SK-N-SH treated with all-trans-retinoic acid at 6 μM for 48 hours (cell line): ENCODE data around the gene SYTL3.

Source experiments
- ARNTL ChIP-seq: fragments of 450-650 bp; formaldehyde crosslinking; IDR thresholded peaks from 2 replicates; pipeline ENCODE4 v1.5.0; 2020; ENCODE audit warnings: low read depth, mild to moderate bottlenecking, moderate library complexity, borderline replicate concordance
- GLIS3 ChIP-seq: fragments of 250-450 bp; sonication (Bioruptor Pico); IDR thresholded peaks from 2 replicates; pipeline ENCODE4 v1.5.0; 2020; ENCODE audit warnings: mild to moderate bottlenecking, moderate library complexity
- ISL1 ChIP-seq: fragments of 250-450 bp; sonication (Bioruptor Pico); IDR thresholded peaks from 2 replicates; pipeline ENCODE4 v2.1.2; 2022; ENCODE audit warnings: mild to moderate bottlenecking, moderate library complexity
- OSR1 ChIP-seq: fragments of 250-450 bp; sonication (Bioruptor Pico); IDR thresholded peaks from 2 replicates; pipeline ENCODE4 v1.8.0; 2022; ENCODE audit warnings: moderate library complexity, mild to moderate bottlenecking, inconsistent platforms
- RARB ChIP-seq: fragments of 250-450 bp; sonication (Bioruptor Pico); IDR thresholded peaks from 2 replicates; pipeline ENCODE4 v1.8.0; 2021; ENCODE audit warnings: mild to moderate bottlenecking, moderate library complexity
- SNAI2 ChIP-seq: fragments of 250-450 bp; sonication (Bioruptor Pico); IDR thresholded peaks from 2 replicates; pipeline ENCODE4 v1.5.0; 2020; ENCODE audit warnings: mild to moderate bottlenecking, moderate library complexity
- ZFP30 ChIP-seq: fragments of 450-650 bp; formaldehyde crosslinking; IDR thresholded peaks from 2 replicates; pipeline ENCODE4 v1.5.0; 2022; ENCODE audit warnings: mild to moderate bottlenecking, moderate library complexity
- ZNF70 ChIP-seq: fragments of 450-650 bp; formaldehyde crosslinking; IDR thresholded peaks from 2 replicates; pipeline ENCODE4 v1.5.0; 2020; ENCODE audit warnings: mild to moderate bottlenecking, moderate library complexity
- TF ChIP-seq, protein P1 (sequence below): fragments of 250-450 bp; sonication (Bioruptor Pico); IDR thresholded peaks from 2 replicates; pipeline ENCODE4 v1.8.0; 2020; ENCODE audit warnings: mild to moderate bottlenecking, moderate library complexity, borderline replicate concordance

DNA sequence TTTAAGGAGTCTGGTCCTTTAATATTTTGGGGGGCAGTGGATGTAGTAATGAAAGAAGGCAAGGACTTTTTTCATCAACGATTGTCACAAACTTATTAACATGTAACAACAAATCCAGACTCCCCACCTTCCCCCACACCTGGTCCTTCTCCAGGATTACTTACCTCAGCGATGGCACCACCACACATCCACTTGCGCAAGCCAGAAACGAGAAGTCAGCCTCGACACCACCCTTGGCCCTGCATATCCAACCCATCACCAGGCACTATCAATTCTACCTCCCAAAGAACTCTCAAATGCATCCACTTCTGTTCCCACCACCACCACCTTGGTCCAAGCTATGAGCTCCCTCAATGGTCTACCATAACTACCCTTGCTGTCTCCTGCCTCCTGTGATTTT, 162.8 kb downstream of the SYTL3 start:
- TF ChIP-seq, protein P1, sequence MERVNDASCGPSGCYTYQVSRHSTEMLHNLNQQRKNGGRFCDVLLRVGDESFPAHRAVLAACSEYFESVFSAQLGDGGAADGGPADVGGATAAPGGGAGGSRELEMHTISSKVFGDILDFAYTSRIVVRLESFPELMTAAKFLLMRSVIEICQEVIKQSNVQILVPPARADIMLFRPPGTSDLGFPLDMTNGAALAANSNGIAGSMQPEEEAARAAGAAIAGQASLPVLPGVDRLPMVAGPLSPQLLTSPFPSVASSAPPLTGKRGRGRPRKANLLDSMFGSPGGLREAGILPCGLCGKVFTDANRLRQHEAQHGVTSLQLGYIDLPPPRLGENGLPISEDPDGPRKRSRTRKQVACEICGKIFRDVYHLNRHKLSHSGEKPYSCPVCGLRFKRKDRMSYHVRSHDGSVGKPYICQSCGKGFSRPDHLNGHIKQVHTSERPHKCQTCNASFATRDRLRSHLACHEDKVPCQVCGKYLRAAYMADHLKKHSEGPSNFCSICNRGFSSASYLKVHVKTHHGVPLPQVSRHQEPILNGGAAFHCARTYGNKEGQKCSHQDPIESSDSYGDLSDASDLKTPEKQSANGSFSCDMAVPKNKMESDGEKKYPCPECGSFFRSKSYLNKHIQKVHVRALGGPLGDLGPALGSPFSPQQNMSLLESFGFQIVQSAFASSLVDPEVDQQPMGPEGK (CRISPR knock-in tag), result no peak
- TF ChIP-seq GLIS3 (CRISPR knock-in tag) (no peak), OSR1 (CRISPR knock-in tag) (no peak), SNAI2 (no peak), RARB (CRISPR knock-in tag) (no peak), ARNTL (CRISPR knock-in tag) (no peak), ZFP30 (CRISPR knock-in tag) (no peak), ZNF70 (CRISPR knock-in tag) (no peak), ISL1 (CRISPR knock-in tag) (no peak)
